Colonic mucosa (tissue), 4 donors: Measurements from ENCODE around the gene SLC7A1. TPM values are rescaled to one million over a fixed set of nuclear protein-coding genes. Genes with fewer than 3 reads are reported as not detected.

ENCODE experiments used
- DNase-seq: peaks from one replicate; pipeline ENCODE4 v3.0.0-alpha.2; 2020
- H3K27ac ChIP-seq: fragments of 200-600 bp; one replicate; pipeline ENCODE4 v1.8.0; 2021
- H3K27me3 ChIP-seq: fragments of 200-600 bp; one replicate; pipeline ENCODE4 v1.8.0; 2021
- H3K36me3 ChIP-seq: fragments of 200-600 bp; one replicate; pipeline ENCODE4 v1.8.0; 2021
- H3K4me1 ChIP-seq: fragments of 200-600 bp; one replicate; pipeline ENCODE4 v1.8.0; 2021; ENCODE audit warnings: mild to moderate bottlenecking
- H3K4me3 ChIP-seq: fragments of 200-600 bp; one replicate; pipeline ENCODE4 v1.8.0; 2021
- H3K9ac ChIP-seq, 2 donors: one replicate each; pipeline ENCODE4 v1.7.0; 2013; ENCODE audit warnings: control low read depth in 2 of 2, low read depth in 2 of 2, low read length in 2 of 2
- H3K9me3 ChIP-seq: fragments of 200-600 bp; one replicate; pipeline ENCODE4 v1.8.0; 2021
- intact Hi-C: fragments of 100-400 bp; cut with DNase I; formaldehyde crosslinking; loops from one replicate; pipeline ENCODE4 v1.14.1; 2022
- total RNA-seq, 2 donors: library from RNA; stranded (reverse); fragmentation: NEBNext Ultra II Directional in 1 of 2; extraction: Animal tissue kit (Norgen Biotek cat#: 25700) in 1 of 2; gene quantifications; one replicate each; pipeline ENCODE4 v1.2.1, GENCODE V29; 2021
- TF ChIP-seq, protein P1 (sequence below): fragments of 200-600 bp; IDR thresholded peaks from one replicate; pipeline ENCODE4 v1.8.0; 2022; ENCODE audit warnings: antibody characterized with exemption, mild to moderate bottlenecking
- donor health status: healthy.
- donor health status: DM: no; HTN: no; CAD: no.
- donor health status: DM: no; HTN: no; CAD: no.

The SLC7A1 gene
- total RNA-seq, 2 donors from 2014 or later: 52.4 to 62.8 TPM

DNA sequence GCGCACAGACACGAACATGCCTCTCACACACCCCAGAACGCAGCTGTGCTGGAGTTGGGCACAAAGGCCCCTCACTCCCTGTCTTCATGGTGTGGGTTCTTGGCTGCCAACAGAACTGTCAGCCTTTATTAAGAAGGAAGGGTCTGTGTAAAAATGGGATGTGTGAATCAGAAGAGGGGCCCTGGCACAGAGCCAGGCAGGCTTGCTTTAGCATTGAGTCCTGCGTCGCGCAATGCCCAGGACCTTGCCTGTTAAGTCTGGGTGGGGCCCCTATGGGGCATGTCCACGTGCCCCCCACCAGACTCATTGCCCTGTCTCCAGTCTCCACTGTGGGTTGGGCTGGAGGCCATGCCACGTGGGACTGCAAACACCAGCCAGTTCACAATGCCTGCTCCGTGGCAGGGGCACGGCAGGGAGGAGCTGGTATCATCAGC, 84.8 kb downstream of the SLC7A1 start:
- TF ChIP-seq, protein P1, sequence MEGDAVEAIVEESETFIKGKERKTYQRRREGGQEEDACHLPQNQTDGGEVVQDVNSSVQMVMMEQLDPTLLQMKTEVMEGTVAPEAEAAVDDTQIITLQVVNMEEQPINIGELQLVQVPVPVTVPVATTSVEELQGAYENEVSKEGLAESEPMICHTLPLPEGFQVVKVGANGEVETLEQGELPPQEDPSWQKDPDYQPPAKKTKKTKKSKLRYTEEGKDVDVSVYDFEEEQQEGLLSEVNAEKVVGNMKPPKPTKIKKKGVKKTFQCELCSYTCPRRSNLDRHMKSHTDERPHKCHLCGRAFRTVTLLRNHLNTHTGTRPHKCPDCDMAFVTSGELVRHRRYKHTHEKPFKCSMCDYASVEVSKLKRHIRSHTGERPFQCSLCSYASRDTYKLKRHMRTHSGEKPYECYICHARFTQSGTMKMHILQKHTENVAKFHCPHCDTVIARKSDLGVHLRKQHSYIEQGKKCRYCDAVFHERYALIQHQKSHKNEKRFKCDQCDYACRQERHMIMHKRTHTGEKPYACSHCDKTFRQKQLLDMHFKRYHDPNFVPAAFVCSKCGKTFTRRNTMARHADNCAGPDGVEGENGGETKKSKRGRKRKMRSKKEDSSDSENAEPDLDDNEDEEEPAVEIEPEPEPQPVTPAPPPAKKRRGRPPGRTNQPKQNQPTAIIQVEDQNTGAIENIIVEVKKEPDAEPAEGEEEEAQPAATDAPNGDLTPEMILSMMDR: no peak
- intact Hi-C loops: no loop called here
- H3K4me1 ChIP-seq: peaks cover 8% of the 10 kb centered on the region

DNA sequence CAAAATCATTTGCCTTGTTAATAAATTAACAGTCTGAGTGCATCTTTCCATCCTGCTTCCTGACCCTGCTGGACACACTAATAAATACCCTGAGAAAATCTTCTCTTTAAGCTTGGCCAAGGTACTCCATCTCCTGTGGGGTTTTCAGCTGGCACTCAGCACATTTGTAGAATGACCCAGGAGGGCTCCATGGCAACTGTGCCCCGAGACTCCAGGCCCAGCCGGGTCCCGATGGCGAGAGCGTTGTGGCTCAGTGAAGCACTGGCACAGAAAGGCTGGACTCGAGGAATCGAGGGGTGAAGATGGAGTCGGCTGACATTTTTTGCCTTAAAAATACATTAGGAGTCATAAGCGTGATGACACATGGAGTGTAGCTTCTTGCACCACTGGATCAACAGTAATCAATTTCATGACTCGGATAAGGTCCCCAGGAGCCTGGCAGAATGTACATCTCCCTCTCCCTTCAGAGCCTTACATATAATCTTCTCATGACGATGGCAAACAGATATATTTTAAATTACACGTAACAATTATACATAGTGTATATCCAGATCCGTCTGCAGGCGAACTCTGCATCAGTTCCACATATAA, 85.4 kb downstream of the SLC7A1 start:
- Histone ChIP-seq H3K27me3 (no peaks in the 10 kb centered on the region), H3K4me1 (peaks cover 8% of the 10 kb centered on the region), H3K9ac (no peak overlapping the region), H3K9me3 (no peaks in the 10 kb centered on the region), H3K27ac (no peak overlapping the region), H3K36me3 (no peaks in the 10 kb centered on the region), H3K4me3 (no peak overlapping the region)
- intact Hi-C loops: loop anchor here (2.0 to 5.0 kb wide), 2 partner anchors 199 to 607 kb away; no protein-coding TSS in a partner anchor
- DNase-seq: no peak
- TF ChIP-seq, protein P1: no peak

More for the DNA sequence above, 84.8 kb downstream of the SLC7A1 start:
- H3K9me3 ChIP-seq: no peaks in the 10 kb centered on the region
- H3K9ac ChIP-seq: no peak overlapping the region
- no peak overlapping the region for H3K27ac ChIP-seq
- no peaks in the 10 kb centered on the region for H3K36me3 ChIP-seq
- H3K4me3 ChIP-seq: no peak overlapping the region
- no peaks in the 10 kb centered on the region for H3K27me3 ChIP-seq
- no peak for DNase-seq

DNA sequence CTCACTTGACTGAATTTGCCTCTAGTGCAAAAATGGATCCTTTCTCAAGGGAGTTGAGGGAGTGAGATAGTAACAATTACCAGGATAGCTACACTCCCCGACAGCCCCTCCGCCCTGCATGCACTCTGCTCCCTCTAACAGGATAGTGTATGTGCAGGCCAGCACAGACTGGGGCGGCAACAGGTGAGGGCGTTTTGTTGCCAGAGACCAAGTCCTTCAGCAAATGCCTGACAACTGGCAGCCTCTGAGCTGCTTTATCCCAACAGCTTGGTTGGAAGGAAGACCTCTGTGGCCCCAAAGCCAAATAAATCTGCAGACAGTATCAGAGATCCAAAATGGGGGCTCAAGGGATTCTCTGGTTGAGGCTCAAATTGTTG, 86.6 kb downstream of the SLC7A1 start:
- Histone ChIP-seq H3K36me3 (no peaks in the 10 kb centered on the region), H3K9me3 (no peaks in the 10 kb centered on the region), H3K27me3 (no peaks in the 10 kb centered on the region), H3K4me1 (peaks cover 8% of the 10 kb centered on the region), H3K27ac (no peak overlapping the region), H3K9ac (no peak overlapping the region), H3K4me3 (no peak overlapping the region)
- TF ChIP-seq, protein P1: no peak
- DNase-seq: no peak
- intact Hi-C loops: loop anchor here (2.0 to 5.0 kb wide), 2 partner anchors 200 to 608 kb away; no protein-coding TSS in a partner anchor

DNA sequence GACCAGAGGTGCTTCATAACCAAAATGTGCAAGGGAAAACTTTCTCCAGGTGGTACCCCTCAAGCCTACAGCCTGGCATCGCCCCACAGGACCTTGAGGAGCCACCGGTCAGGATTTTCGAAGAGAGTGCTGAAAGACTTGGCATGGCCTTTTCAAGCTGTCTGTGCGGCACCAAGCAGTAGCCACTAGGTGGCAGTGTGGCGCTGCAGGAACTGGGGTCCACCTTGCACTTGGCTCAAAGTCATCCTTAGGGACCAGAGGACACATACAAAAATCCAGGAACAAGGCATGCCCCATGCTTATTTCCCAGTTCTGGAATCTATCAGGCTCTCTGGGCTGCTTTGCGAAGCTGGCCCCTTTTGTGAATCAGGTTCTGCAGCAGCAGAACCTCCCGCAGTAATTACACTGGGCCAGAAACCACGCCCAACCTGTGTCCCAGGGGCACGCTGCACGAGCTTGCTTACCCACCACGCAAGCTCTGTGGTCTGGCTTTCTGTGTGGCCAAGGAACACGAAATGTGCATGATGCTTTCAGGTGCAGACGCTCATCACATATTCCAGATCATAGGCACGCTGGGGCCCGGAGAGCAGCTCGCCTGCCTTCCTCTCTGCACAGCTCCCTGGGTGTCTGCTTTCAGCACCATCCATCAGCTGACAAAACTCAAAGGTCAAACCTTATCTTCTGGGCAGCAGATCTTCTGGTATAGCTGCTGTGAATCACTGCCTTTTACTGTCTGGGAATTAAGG, 87.2 kb downstream of the SLC7A1 start:
- intact Hi-C loops: loop anchor here (2.0 to 5.0 kb wide), 2 partner anchors 200 to 609 kb away; no protein-coding TSS in a partner anchor

DNA sequence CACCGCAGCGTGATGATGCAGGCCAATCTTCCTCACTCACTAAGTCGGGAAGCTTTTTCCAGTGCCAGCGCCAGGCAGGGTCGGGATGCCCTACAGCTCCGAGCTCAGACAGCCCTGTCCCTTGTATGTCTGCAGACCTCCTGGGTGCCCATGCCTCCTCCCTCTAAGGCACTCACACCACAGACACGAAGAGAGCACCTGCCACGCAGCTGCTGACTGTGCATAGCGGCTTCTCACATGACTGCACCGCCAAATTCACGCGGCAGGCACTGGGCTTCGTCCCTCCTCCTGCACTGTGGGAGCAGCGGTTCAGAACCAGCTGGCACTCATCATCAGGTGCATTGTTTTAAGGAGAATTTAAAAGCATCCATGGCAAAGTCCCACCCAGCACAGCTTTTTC, 88.1 kb downstream of the SLC7A1 start:
- Histone ChIP-seq H3K36me3 (no peaks in the 10 kb centered on the region), H3K9me3 (no peaks in the 10 kb centered on the region), H3K4me3 (no peak overlapping the region), H3K27me3 (no peaks in the 10 kb centered on the region), H3K27ac (no peak overlapping the region), H3K4me1 (peaks cover 8% of the 10 kb centered on the region), H3K9ac (no peak overlapping the region)
- TF ChIP-seq, protein P1: no peak
- DNase-seq: no peak
- intact Hi-C loops: loop anchor here (5.0 kb wide), 1 partner anchor 610 kb away; no protein-coding TSS in a partner anchor

More for the DNA sequence above, 87.2 kb downstream of the SLC7A1 start:
- Histone ChIP-seq H3K4me3 (no peak overlapping the region), H3K9ac (no peak overlapping the region), H3K27ac (no peak overlapping the region), H3K36me3 (no peaks in the 10 kb centered on the region), H3K4me1 (peaks cover 8% of the 10 kb centered on the region), H3K27me3 (no peaks in the 10 kb centered on the region), H3K9me3 (no peaks in the 10 kb centered on the region)
- TF ChIP-seq, protein P1: peak; percentile 97
- DNase-seq: peak; percentile 86
